NCI-H1930 (cell line): ENCODE measurements around the gene RAPGEF4.
A peak's percentile ranks its signal among the peaks of the same experiment; 100 is the strongest.

ENCODE experiments used
- DNase-seq, 2 experiments: peaks; one replicate each; lab custom pipeline; 2025; lab: John Stamatoyannopoulos, UW

RAPGEF4 gene

DNA sequence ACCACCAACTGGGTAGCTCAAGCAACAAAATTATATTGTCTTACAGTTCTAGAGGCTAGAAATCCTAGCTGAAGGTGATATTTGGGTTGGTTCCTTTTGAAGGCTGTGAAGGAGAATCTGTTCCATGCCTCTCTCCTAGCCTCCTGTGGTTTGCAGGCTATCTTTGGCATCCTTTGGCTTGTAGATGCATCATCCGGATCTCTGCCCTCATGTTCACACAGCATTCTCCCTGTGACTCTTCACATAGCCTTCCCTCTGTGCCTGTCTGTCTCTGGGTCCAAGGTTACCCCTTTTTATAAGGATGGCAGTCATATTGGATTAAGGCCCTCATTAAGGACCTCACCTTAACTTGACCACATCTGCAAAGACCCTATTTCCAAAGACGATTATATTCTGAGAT, 261.4 kb downstream of the RAPGEF4 start:
- no peak for DNase-seq

DNA sequence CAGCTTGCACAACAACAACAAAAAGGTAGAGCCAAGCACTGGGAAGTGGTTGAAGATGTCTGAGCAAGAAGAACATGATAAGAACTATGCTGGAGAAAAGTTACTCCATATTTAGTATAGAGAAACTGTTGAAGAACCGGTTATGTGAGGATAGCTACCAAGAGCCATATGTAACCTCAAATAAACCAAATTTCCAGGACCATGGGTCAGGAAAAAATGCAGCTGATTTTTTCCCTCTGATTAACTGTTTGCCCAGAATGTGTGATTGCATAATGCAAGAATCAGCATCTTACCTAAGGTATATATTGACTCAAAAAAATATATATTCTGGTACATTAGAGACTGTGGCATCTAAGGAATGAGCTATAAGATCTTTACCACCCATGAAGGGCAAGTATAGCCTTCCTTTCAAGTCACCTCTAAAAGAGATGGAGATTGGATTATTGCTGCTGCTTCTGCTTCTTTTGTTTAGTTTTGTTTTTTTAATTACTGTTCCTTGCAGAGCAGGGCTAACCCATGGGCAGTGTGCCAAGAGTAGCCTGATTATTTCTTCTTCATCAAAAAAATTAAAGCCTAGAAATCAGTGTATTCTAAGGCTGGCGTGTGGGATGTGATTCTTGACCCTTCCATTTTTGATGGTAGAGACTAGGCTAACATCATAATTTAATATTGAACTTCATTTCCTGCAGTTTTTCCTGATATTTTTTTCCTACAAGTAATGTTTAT, 263.1 kb downstream of the RAPGEF4 start:
- no peak for DNase-seq

DNA sequence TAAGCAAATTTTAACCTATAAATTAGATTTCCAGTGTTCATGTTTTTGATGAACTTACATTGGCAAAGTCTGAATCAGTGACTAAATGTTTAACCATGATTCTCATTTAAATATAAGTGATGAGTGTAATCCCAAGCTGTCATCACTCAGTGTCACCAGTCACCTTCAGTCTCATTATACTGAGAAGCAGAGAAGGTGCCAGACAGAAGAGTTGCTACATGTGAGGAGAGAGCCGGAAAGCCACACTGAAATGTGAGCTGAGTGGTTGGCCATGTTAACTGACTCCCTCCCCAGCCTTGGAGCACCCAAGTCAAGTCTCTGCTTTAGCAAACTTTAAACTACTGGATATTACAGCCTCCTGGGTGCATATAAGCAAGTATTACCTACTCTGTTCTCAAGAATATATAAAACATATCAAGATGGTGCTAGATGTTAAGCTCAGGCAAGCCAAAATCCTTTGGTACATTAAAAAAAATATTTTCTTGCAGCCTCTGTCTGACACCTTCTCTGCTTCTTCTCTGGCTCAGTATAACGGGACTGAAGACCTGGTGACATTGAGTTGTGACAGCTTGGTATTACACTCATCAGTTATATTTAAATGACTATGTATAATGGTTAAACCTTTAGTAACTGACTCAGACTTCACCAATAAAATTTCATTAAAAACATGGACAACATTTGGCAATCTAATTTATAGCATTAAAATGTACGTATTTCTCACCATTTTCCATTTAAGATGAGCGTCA, 264.2 kb downstream of the RAPGEF4 start:
- no peak for DNase-seq

DNA sequence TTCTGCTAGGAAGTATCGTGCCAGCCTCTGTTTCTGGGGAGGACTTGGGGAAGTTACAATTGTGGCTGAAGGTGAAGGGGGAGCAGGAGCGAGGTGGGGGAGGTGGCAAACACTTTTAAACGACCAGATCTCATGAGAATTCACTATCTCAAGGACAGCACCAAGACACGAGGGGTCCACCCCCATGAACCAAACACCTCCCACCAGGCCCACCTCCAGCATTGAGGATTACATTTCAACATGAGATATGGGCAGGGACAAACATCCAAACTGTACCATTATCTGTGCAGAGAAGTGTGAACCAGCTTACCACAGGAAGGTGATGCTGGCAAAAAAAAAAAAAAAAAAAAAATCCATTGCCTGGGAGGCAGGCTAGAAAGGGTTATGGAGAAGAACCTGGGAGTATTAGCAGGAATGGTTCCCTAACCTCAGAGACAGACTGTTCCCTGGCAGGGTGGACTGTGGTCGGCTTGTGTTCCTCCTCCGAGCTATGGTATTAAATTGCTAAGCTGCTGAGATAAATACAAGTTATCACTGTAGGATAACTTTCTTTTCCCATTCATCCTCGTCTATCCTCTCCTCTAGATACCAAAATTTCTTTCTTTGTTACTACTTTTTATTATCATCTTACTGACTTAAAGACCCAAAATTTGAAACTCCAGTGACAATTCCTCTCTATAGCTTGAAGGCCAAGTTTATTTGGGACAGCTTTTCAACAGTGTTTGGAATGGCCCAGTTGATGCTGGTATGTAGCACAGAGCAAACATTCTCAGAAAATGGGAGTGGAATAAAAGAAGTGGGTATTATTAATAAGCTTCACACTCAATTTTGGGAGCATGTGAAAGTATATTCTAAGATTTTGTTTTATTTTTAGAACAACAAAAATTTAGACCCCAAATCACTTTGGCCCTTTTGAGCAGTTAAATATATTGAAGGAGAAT, 266.3 kb downstream of the RAPGEF4 start:
- DNase-seq: no peak

DNA sequence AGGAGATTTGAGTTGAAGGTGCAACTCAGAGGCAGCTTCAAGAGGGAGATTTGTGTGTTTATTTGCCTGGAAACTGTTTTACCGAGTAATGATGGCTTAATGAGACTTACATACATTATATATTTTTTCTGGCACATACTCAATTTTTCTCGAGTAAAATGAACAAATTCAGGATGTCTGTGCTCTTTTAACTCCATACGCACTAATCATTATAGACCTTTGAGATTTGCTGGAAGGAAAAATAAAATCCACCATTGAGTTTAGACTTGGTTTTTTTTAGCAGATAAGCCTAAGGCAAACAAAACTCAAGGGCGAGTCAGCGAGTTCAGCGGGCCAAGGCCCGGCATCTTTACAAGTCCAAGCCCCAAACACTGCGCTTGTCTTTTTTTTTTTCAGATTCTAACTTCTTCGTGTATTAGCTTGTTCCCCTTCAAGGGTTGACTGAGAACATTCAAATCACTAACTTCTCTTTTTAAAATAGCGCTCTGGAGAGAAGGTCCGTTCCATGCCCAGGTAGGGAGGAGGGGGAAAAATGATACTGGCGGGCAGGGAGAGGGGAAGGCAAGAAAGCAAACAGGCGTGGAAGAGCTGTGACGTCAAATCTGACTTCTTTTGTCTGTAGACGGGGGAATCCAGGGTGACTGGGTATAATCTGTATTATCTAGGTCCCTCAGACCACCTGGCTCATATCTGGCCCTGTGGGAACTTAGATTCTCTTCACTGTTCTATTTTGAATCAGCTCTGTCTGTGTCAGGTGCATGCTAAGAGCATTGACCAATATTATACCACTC, 267.3 kb downstream of the RAPGEF4 start:
- DNase-seq: peak; percentile 20 to 42

DNA sequence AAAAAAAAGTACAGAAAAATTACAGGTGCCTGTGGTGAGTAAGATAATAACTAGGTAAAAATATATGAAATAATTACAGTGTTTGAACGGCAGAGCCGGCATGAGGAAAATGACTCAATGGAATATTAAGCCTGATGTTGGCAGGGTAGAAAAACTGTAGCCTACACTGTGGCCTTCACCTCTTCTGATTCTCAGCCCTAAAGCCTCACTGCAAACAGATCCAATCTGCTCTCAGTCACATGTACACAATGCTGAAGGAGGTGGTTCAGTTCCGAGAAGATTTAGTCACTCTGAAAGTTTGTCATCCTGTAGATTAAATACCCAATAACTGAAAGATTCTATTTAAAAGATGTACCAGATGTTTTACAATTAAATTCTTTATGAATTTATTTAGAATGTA, 273.1 kb downstream of the RAPGEF4 start:
- DNase-seq: no peak

DNA sequence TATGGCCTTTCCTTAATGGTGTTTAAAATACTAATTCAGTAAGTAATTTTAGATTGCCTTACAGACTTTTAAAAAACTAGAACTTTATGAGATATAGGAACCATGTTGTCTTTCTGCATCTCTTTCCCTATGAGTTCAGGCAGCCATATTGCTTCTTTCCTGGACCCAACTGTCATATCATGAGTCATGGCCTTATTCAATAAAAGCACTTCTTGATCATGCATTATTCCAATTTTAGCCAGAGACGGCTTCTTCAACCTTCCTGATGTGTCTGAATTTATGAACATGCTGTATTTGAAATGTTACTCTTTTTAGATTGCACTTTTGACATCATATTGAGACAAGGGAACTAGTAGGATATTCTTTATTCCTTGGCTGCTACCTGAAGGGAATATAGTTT, 274.6 kb downstream of the RAPGEF4 start:
- no peak for DNase-seq

DNA sequence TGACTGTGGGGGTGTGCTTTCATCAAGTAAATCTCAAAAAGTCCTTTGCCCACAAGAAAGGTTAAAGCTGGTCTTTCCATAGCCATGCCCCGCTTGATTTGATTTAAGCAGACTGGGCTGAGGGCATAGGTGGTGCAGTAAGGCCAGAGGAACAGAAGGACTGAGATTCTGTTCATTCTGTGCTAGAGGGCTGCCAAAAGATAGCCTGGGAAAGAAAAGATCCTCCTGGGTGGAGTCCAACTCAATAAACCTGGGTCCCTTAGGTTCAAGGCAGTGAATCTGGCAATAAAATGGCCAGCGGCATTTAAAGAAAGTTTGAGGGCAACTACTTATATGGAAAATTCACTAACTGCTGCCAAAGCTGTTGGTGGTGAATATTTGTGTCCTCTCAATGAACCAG, 280.8 kb downstream of the RAPGEF4 start:
- no peak for DNase-seq

DNA sequence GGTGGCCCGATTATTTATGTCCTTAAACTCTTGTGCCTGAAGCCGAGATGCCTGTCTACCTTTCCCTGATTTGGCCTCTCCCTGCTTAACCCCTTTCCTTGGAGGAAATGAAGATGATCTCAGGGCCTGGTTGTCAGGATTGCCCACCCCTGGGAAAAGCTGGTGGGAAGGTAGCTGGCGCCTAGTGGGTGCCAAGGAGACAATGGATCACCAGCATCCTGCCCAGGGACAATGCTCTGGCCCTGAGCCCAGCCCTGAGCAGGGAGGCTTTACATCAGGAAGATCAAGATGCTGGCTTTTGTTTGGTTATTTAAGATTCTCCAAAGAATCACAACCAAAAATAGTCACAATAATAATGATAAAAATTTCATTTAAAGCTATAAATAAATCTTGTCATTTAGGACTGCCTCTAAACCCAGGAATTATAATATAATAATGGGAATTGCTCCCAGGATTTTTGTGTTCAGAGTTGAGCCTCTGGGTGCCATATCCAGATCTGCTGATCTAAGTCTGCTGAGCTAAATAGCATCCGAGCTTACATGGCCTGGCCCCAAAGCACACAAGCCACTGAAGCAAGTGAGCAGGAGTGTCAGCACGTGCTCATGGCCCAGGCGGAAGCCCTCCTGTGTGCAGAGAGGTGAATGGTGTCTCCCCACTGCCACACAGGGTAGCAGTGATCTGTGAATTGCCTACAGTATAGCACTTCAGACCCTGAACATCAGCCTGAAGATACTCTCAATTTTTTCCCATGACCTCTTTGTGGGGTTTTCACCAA, 282.2 kb downstream of the RAPGEF4 start:
- no peak for DNase-seq

DNA sequence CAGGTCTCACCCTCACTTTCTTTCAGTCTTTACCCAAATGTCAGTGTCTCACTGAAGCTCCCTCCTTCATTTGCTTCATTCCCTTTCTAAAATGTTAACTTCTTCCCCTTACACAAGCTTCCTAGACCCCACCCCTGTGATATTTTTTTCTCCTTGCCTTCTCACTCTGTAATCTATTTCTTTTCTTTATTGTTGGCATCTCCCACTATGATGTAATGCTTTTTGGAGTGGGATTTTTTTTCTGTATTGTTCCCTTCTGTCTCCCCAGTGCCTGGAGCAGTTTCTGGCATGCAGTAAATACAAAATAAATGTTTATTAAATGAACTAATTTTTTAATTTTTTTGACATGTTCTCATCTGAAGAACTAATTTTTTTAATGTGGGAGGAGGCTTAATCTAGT, 284.1 kb downstream of the RAPGEF4 start:
- DNase-seq: no peak

DNA sequence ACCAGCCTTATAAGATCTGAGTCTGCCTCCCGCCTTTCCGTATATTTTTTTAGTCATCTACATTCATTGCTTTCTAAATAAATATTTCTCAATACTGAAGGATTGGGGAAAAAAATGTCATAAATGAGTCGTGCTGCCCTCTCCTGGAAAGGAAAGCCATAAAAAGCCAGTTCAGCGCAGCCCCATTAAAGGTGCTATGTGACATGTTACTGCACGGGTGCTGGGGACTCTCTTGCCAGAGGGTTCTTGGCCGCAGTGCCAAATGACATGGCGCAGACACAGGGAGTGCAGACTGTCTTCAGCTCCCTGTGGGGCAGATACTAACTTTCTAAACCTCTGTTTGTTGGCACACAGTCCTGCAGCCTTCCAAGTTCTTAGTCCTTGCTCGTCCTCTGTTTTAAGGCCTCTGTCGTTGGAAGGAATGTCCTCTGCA, 286.3 kb downstream of the RAPGEF4 start:
- no peak for DNase-seq

DNA sequence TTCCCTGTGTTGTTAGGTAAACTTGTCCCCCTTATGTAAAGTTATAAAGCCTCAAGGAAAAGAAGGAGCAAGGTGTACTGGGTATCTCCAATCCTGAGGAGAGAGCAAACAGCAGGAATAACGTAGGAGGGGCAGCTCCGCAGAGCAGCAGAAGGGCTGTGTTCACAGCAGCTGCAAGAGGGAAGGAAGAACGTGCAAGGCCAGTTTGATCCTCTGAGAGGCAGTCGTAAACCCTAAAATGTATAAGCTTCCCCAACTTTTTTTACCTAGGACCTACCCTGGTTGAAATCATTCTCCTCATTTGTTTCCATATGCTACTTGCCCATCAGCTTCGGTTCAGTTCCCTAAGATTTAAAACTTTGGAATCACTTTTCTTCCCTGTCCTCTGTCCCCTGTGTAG, 288.1 kb downstream of the RAPGEF4 start:
- DNase-seq: no peak

DNA sequence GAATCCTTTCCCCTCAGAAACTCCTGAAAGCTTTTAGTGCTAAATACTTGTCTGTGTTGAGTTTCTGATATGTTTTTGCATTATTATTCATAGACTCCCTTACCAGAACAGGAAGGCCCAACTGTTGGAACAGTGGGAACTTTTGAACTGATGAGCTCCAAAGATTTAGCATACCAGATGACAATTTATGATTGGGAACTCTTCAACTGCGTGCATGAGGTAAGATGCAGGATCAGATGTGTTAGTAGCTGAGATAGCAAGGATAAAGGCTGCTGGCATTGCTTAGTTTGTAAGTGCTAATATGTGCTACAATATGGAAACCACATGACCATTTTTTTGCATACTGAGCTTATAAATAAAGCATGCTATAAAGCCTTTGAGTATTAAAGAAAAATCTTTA, 290.8 kb downstream of the RAPGEF4 start:
- DNase-seq: no peak

DNA sequence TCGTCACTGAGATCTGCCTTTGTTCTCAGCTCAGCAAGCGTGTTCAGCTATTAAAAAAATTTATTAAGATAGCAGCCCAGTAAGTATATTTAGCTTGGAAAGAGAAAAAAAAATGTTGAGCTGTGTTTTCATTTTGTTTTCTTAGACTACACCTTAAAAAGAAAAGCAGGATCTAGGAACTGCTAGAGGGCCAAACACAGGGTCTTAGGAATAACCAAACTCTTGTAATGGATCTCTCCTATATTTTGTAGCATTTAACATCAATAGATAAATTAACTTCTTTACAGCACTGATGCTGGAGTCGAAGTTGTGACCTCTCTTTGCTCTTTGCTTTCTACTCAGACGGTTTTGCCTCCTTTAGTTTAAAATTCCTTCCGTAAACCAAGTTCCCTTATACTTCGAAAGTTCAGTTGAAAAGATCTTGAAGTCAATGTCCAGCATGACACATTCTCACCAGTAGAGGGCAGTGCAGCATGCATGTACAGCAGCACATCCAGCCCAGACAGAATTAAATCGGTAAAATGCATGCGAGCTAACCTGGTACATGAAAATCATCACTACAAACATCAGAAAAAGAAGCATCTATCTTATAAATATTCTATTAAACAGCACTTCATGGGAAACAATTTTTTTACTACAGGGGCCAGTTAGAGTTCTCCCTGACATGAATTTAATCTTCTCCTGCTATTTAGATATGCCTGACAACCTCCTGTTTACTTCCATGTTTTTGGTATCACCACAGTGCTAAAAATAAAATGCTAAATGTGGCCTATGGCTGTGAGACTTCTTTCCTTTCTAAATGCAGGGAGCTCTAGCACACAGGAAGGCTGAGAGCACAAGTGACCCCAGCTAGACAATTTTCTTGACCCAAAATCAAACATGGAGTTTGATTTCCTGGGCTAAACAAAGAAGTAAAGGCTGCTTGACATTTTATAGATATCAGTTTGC, 291.8 kb downstream of the RAPGEF4 start:
- DNase-seq: peak; percentile 16 to 76

DNA sequence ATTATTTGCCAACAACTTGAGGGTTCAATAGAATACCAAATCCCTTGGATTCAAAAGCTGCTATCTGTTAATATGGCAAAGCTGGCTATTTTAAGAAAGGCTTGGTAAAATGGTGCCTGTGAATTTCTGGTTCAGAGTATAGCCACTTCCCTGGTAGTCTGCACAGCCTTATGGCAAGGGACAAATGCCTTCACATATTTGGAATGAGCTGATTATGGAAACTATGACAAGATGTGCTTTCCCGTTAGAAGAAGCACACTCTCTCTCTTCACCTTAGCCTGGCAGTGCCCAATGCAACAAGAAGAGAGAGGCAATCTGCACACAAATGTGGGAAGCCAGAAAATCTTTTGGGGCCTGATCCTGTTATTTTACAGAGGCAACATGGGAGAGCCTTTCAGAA, 292.5 kb downstream of the RAPGEF4 start:
- DNase-seq: no peak

DNA sequence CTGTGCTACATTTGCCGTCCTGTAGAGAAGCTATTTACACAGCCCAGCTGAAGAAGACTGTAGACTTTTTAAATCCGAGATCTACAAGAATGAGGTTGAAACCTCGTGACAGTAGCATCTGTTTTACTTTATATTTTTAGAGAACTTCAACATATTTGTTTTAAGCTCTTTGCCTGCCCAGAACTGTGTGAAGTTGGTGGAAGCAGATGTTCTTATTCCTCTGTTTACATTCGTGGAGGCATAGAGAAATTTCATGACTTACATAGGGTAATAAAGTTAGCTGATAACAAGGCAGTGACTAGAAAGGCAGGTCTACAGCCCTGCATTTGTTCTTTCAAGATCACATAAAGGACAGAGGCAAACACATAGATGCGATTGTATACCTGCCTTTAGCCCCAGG, 293.0 kb downstream of the RAPGEF4 start:
- DNase-seq: no peak

DNA sequence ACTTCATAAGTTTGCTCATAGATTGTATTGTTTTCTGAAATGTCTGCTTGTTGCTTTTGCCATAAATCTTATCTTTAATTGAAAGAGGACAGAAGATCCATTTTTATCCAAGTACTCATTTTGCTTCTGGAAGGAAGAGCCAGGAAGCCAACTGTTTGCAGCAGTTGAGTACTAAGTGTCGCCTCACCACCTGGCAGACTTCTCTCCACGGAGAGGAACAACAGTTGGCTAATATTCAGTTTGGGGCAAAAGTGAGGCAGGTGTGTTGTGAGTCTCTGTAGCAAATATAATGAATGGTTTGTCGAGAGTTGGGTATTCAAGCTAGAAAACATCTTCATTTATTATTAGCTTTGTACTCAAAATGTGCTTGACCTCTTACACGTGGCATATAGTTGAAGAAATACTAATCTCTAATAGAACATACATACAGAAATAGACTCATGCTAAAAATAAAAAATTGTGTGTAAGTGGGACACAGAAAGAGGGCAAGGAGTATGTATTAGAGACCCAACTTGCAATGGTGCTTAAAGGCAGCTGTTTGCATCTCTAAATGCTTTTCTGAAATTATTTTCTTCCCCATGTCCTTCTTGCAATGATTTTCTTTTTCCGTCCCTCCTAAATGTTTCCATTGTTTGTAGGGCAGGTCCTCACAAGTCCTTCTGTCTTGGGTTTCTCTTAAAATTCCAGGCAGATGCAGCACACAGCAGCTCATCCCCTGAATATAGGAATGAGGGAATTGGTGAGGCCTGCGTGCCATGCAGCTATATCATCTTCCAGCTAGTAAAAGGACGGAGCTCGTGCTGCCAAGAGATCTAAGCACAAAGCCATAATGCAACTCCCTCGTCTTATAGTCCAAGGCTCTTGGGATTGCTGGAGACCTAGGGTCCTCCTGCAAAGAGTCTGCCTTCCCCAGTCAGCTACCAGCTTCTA, 295.2 kb downstream of the RAPGEF4 start:
- DNase-seq: no peak

DNA sequence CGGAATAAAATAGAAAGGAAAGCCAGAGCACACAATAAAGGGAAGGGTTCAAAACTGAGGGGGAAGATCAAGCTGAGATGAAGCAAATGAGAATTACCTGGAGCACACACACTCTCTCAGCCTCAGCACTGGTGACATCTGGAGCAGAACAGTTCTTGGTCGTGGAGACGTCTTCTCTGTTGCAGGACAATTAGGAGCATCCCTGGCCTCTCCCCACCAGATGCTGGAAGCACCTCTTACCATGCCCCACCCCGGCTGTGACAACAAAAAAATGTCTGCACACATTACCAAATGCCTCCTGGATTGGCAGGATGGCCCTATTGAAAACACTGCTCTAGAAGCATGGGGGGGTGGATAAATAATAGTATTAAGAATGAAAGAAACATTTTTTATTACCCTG, 296.4 kb downstream of the RAPGEF4 start:
- no peak for DNase-seq

DNA sequence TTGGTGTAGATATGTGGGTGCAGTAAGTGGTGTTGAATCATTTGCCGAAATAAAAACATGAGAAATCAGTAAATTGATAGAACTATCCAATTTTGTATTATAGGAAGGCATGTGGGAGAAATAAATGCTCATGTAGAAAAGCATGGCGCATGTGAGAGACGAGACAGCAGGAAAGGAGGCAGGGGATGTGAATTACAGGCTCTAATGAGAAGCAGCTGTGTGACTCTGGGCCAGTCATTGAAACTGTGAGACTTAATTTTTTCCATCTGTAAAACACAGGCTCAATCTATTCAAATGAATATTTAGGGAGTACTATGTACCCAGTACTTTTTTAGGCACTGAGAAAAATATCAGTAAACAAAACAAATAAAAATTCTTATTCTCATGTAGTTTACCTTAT, 297.4 kb downstream of the RAPGEF4 start:
- no peak for DNase-seq
